HG03045 (cell line): ENCODE data around the gene TRPM4.
"Not testable (repeated sequence)": the region's sequence is repeated elsewhere in the genome, so short reads cannot be mapped to it uniquely, and the experiment has no call there.

Experiments
- ATAC-seq: cut with Tn5 transposase; IDR thresholded peaks from one replicate; pipeline ENCODE4 v1.9.1; 2021; ENCODE audit warnings: mild to moderate bottlenecking, moderate library complexity; ENCODE audit not compliant: unreplicated experiment

The TRPM4 gene

DNA sequence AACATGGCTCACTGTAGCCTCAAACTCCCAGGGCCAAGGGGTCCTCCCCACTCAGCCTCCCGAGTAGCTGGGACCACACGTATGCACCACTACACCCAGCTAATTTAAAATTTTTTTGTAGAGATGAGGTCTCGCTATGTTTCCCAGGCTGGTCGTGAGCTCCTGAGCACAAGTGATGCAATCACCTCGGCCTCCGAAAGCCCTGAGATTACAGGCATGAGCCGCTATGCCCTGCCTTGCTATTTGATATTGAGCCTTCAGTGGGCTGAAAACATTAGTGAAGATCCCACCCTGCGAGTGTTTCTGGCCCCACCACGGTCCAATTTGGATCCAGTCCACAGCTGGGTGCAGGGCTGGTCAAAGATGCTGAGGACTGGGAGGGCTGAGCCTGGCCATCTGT, 65.9 kb downstream of the TRPM4 start:
- ATAC-seq, result no peak

DNA sequence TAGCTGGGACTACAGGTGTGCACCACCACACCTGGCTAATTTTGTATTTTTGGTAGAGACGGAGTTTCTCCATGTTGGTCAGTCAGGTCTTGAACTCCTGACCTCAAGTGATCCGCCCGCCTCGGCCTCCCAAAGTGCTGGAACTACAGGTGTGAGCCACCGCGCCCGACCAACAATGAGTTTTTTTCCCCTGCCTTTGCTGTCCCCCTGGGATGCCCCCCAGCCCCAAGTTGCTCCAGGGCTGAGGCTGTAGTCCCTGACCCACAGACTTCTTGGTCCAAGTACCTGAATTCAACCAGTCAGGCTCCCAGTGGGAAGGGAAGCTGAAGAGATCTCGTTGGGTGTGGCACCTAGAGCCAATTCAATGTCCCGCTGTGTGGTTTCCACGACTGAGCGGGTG, 66.8 kb downstream of the TRPM4 start:
- not testable (repeated sequence) for ATAC-seq

DNA sequence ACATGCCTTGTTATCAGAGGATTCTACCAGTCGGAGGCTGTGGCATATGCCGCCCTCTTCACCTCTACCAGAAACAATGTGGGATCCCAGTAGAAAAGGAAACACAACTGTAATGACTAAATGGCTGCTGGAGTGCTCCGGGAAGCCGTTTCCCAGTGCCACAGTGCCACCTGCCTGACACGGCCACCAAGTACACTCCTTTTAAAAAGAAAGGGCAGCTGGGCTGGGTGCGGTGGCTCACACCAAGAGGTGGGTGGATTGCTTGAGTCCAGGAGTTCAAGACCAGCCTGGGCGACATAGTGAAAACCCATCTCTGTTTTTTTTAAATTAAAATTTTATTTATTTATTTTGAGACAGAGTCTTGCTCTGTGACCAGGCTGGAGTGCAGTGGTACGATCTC, 67.3 kb downstream of the TRPM4 start:
- ATAC-seq, result no peak

DNA sequence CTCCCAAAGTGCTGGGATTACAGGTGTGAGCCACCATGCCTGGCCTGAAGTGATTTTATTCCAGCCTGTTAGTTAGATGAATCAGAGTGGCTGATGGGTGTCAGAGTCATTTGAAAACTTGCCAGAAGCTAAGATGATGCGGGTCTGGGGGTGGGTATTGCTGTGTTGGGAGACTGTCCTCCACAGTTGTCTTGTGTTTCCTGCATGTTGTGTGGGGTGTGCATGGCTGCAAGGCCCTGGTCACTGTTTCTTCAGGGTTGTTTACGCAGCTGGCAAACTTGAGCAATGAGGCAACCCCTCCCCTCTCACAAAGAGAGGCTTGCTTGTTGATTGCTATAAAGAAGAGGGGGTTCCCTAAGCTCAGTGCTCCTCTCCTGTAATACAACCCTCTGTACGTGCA, 71.8 kb downstream of the TRPM4 start:
- ATAC-seq, result no peak

DNA sequence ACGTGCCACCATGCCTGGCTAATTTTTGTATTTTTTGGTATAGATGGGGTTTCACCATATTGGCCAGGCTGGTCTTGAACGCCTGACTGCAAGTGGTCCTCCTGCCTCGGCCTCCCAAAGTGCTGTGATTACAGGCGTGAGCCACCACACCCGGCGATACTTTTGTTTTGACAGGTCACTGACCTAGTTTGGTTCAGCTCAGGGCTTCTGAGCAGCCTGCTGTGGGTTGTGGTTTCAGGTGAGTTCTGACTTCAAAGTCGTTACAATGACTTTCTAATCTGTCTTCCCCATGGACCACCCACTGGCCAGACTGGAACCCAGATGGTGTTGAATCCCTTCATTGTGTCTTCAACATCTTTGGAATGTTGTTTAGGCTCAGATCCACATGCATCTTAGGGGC, 73.8 kb downstream of the TRPM4 start:
- no peak for ATAC-seq

DNA sequence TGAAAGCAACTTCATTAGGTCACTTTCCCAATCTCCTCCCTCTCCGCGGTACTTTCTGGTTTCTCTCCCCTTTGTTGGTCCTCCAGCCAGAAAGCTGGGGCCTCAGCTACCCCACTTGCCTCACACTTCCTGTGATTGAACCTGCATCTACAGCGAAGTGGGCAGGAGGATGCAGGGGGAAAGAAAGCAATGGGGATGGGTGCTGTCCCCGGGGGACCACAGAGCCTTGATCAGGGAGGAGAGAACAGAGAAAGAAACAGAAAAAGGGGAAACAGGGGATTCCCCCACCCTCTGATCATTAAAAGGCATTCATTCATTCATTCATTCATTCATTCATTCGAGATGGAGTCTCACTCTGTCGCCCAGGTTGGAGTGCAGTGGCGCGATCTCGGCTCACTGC, 74.2 kb downstream of the TRPM4 start:
- no peak for ATAC-seq

DNA sequence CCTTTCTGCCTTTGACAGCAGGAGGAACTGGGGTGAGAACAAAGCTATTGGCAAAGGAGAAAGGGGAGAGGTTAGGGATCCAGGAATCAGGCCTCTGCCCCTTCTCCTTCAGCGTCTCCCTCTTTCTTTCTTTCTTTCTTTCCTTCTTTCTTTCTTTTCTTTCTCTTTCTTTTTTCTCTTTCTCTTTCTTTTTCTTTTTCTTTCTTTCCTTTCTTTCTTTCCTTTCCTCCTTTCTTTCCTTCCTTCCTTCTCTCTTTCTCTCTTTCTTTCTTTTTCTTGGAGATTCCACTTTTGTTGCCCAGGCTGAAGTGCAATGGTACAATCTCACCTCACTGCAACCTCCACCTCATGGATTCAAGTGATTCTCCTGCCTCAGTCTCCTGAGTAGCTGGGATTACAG, 75.6 kb downstream of the TRPM4 start:
- no peak for ATAC-seq

DNA sequence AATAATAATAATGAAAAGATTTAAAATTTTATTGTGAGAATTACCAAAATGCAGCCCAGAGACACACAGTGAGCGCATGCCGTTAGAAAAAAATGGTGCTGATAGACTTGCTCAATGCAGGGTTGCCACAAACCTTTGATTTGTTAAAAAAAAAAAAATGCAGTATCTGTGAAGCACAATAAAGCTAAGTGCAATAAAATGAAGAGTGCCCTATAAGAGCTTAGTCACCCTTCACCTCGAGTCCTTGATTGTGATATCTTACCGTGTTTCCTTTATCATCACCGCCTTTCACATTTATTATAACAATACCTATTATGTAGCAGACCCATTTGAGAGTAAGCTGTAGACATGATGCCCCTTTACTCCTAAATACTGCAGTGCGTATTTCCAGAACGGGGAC, 84.2 kb downstream of the TRPM4 start:
- ATAC-seq, result no peak

DNA sequence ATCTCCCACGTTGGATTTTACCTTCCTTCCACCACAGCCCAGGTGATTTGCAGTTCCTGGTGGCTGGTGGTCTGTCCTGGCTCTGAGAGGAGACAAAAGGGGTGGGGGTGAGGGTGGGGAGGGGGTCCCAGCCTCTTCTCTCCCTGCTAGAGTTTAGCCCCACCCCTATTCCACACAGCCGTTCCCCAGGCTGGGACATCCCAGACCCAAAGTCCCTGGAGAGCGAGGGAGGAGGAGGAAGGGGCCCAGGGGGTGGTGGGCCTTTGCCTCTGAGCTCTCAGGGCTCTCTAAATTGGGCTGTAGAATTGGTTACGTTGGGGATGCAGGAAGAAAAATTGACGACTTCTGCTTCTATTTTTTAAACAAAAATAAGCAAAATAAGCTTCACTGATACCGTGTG, 85.5 kb downstream of the TRPM4 start:
- no peak for ATAC-seq

DNA sequence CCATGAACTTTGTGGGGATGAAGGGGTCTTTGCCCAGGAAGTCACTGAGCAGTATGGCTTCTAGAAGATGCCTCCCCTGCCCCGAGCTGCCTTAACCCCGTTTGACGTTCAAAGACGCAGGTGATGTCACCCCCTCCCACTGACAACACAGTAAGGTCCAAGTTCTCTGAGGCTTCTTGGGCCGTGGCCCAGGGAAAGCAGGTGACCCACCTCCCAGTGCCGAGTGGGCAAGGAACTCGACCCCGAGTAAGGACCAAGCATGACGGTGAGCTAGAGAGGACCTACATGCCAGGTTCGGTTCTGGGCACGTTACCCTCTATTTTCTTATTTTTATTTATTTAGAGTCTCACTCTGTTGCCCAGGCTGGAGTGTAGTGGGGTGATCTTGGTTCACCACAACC, 86.1 kb downstream of the TRPM4 start:
- ATAC-seq, result no peak

DNA sequence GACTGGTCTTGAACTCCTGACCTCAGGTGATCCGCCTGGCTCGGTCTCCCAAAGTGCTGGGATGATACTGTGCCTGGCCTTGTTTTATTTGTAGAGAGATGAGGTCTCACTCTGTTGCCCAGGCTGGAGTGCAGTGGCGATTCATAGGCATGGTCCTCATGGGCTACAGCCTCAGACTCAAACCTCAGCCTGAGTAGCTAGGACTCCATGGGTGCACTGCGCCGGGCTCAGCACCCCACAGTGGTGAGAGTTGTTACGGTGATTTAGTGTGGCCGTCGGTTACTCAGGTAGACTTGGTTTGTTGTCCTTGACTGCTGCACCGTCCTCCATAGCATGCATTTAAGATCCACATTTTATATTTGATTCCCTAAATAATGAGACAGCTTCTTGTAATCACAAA, 86.7 kb downstream of the TRPM4 start:
- ATAC-seq, result no peak

DNA sequence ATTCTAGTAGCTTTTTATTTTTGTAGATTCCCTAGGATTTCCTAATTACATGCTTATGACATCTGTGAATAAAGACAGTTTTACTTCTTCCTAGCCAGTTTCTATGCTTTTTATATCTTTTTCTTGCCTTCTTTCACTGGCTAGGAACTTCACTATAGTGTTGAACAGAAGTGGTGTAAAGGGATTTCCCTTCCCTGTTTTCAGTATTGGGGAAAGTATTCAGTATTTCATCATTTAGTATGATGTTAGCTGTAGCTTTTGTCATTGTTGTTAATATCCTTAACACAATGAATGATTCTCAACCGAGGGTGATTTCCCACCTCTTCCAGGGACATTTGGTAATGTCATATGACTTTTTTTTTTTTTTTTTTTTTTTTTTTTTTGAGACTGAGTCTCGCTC, 90.1 kb downstream of the TRPM4 start:
- no peak for ATAC-seq

DNA sequence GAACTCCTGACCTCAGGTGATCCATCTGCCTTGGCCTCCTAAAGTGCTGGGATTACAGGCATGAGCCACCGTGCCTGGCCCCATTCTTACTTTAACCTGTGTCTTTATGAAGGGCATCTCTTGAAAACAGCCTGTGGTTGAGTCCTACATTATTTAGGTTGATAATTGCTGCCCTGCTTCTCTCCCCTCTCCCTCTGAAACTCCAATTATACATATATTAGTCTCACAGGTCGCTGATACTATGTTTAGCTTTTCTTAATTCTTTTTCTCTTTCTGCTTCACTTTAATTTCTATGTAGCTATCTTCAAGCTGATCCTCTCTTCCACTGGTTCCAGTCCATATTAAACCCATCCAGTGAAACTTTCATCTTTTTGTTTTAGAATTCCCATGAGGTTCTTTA, 92.3 kb downstream of the TRPM4 start:
- no peak for ATAC-seq

DNA sequence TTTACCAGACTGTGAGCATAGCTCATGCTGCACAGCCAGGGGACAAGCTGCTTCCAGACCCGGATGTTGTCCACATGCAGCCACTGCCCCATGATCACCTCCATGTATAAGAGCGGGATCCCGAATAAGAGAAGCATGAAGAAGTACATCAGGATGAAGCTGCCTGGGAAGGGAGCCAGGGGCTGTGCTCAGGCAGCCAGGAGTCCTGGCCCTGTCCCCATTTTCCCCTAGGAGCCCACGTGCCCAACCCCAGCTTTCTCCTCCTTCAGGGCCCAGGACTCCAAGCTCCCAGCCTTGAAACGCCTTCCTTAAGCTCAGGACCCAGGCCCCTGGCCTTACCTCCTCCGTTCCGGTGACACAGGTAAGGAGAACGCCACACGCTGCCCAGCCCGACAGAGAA, 98.1 kb downstream of the TRPM4 start:
- no peak for ATAC-seq

DNA sequence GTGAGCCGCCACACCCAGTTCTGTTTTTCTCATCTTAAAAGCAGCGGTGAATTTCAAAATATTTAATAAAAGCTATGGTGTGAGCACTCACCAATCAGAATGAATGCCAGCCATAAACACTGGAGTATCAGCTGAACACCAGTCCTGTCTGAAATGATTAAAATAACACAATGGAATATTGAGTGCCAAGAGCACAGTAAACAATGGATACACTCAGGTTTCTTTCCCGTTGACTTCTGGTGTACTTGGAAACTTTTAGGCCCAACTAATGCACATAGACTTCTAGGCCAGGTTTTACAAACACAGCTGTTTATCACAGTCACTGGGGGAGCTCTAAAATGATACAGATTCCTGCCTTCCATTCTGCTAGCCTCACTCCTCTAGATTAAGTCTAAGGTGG, 99.1 kb downstream of the TRPM4 start:
- ATAC-seq, result no peak
